Fibroblast of the conjunctiva (primary cell): Measurements from ENCODE around the gene CAMSAP2.

ENCODE experiments used
- DNase-seq: peaks from one replicate; pipeline ENCODE4 v3.0.0-alpha.2; 2010; ENCODE audit warnings: low read depth

CAMSAP2 gene

DNA sequence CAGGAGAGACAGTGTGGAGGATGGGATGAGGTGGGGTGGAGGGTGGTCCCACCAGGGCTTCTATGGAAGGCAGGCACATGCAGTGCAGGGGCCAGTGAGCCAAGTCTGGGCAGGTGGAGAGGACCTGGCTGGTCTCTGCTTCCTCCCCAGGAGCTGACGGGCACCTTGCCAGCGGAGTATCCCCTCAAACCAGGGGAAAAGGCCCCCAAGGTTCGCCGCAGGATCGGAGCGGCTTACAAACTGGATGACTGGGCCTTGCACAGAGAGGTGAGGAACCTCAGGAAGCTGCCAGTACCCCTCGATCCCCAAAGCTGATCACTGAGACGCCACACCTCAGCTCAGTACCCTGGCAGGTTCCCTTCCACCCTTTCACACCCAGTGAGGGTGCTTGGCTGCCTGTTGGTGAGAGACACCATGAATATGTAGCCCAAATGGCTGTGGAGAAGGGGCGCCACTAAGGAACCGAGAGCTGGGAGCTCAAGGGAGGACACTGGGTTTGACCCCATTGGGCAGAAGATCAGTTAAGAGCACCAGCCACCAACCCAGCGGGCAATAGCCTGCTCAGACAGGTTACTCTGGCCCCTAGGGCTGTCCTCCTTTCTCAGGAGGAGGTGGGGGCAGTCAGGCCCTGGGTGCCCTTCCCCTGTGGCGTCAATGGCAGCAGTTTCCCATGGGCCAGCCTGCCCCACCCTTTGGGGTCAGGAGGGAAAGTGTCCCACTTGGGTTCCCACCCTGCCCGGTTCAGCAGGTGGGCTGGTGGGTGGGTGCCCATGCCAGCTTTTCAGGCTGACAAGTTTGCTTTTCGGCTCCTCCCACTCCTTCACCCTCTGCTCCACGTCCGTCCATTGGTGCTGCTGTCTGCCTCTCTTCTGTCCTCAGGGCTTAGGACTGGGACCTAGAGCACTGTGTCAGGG, 161.5 kb downstream of the CAMSAP2 start:
- no peak for DNase-seq

DNA sequence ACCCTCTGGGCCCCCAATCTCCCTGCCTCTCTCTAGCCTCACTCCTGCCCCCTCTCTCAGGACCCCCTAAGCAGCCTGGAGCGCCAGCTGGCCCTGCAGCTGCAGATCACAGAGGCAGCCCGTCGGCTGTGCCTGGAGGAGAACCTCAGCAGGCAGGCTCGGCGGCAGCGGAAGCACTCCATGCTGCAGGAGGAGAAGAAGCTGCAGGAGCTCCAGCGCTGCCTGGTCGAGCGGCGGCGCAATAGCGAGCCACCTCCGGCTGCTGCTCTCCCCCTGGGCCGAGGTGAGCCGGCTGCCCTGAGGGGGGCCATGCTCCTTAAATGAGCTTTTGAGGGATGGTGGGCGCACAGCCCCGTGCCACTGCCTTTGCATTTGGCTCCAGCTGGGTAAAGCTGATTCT, 162.2 kb downstream of the CAMSAP2 start:
- DNase-seq: no peak

DNA sequence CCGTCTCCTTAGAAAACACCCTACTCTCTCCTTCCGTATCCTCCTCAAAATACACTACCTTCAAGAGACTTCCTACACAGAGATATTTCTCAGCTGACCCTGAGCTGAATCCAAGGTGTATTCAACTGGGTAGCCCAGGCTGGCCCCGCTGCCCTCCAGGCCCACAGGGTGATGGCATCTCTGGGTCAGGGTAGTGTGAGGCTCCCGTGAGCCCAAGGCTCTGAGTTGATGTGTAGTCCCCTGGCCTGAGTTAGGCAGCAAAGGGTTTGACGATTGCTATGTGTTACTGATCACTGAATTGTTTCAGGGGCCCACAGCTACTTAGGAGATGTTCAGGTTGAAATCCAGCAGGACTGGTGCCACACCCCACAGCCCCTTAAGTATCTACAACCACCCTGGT, 162.7 kb downstream of the CAMSAP2 start:
- DNase-seq: no peak

- no peak for DNase-seq
Measured at GRCh38 chr1:200901796-200902444, 163.2 kb downstream of the CAMSAP2 start.

- no peak for DNase-seq
Measured at GRCh38 chr1:200903793-200904192, 165.1 kb downstream of the CAMSAP2 start.

DNA sequence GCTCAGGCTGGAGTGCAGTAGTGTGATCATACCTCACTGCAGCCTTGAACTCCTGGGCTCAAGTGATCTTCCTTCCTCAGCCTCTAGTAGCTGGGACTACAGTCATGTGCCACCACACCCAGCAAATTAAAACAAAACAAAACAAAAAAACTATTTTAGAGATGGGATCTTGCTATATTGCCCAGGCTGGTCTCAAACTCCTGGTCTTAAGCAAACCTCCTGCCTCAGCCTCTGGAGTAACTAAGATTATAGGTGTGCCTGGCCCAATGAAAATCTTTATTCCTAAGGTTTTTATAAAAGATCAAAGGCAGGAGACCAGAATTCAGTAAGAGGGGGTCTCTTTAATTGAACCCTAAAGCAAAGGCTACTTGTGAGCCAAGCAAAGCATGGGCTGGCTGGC, 166.1 kb downstream of the CAMSAP2 start:
- DNase-seq: no peak

- DNase-seq: no peak
Measured at GRCh38 chr1:200905411-200906052, 166.8 kb downstream of the CAMSAP2 start.

DNA sequence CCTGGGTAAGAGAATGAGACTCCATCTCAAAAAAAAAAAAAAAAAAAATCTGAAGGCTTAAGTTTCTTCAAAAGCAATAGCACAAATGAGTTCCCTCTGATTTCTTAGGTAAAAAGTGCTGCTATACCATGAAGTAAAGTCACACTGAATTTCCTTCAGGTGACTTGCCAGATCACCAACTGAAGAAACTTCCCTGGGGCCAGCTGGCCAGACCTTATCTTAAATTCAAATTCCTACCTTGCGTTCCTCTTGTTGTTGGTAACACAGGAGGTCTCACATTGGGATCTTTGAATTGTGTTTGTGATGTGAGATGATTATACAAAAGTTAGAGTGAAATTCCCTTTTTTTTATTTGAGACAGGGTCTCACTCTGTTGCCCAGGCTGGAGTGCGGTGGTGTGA, 167.8 kb downstream of the CAMSAP2 start:
- no peak for DNase-seq

GRCh38 chr1:200907611-200908097, 169.0 kb downstream of the CAMSAP2 start:
- DNase-seq: no peak

DNA sequence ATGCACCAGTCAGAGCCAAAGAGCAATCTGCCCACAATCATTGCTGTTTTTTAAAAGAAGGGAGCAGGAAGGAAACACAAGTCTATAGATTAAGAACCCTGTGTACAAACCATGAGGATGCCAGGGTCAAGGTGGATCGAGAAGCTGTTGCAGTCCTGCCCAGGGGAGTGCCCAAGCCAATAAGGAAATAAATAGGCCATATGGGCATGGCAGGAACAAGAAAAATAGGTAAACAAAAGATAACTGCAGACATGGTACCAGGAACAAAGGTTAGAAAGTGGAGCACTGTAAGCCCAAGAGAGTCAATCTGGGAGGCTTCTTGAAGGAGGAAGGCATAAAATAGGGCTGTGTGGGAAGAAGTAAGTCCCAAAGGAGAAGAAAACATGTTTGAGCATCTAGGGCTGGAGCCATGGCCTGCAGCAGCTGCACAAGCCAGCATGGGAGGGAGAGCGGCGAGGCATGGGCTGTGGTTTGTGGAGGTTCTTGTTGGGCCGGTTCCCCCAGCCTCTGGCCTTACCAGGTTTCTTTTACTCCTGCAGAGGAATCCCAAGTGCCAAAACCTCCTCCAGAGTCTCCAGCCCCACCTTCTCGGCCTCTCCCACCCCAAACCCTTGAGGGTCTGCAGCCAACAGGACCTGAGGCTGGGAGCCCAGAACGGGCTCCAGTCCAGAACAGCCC, 169.6 kb downstream of the CAMSAP2 start:
- DNase-seq: no peak

DNA sequence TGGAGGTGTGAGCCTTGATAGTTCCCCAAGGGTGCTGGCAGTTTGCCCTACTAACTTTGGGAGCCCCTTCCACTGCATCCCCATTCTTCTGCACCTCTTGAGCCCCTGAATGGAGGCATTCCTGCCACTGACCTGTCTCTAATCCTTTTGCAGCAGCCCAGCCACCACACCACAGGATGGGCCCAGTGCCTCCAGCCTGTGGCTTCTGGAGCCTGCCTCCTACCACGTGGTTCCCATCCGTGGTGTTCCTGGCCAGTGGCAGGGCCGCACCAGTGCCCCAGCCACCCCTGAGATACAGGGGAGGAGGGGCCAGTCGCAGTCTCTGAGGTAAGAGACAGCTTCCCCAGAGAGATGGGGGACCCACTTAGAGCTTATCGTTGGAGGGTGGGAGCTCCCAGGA, 170.4 kb downstream of the CAMSAP2 start:
- no peak for DNase-seq

DNA sequence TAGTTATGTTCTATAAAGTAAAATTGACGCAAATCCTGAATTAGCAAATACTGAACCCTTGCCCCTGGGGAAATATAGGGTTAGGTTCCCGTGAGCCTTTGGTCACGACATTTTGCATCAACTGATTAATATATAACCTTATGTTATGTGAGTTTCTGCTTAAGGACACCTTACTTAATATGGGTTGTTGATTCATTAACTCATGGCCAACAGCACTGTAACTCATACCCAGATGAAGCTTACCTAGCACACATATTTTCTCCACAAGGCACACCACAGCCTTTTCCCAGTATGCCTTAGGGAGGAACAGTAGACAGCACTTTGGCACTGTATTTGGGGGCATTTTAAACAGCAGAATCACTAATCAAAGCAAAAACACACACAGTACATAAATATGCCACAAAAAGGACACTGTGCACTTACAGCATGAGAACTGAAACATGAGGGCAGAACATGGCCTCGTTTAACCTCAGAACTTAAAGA, 171.1 kb downstream of the CAMSAP2 start:
- DNase-seq: no peak
